NCI-H748 (cell line): Measurements from ENCODE around the gene ZNF827.
"Not testable (repeated sequence)": the region's sequence is repeated elsewhere in the genome, so short reads cannot be mapped to it uniquely, and the experiment has no call there.

Experiments
- DNase-seq: peaks from one replicate; lab custom pipeline; 2025; ENCODE audit not compliant: unreplicated experiment; lab: John Stamatoyannopoulos, UW

The ZNF827 gene

DNA sequence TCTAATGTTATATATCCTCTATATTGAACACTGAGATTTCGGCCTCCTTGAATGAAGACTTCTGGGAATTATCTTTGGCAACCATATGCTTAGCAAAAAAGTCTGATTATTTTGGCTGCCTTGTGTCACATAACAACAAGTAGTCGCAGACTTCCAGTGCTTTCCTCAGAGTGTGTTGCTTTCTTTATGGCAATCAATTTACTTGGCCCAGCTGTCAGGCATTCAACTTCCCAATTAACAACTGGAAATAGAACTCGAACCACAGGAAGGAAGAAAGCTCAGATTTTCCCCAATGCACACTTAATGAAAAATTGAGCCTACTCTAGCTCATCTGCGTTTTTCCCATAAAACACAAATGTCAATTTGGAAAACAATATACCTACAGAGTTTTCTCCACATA, 71.6 kb downstream of the ZNF827 start:
- DNase-seq, result no peak

DNA sequence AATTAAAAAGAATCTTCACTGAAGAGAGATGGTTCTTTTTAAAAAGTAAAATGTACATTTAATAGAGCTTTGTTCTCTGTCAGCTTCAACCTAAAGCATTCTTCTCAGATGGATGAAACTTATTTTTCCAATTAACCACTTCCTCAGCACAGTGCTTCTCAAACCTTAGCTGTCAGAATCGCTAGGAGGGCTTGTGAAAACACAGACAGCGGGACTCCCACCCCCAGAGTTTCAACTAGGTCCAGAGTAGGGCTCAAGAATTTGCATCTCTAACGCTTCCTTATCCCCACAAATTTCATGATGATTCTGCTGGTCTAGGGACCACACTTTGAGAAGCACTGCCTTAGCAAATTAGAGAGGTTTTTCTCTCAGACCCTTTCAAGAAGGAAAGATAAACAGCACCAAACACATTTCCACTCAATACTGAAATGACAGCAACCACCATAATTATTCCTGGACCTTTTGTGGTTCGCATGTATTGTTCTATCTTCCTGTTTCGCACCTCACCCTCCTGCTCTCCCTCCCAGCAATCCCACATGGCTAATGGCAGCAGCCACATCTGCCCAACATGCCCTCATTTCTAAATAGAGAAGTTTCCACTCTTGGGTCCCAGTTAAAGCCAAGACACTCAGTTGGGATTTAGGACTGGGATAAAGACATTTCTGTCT, 73.2 kb downstream of the ZNF827 start:
- no peak for DNase-seq

DNA sequence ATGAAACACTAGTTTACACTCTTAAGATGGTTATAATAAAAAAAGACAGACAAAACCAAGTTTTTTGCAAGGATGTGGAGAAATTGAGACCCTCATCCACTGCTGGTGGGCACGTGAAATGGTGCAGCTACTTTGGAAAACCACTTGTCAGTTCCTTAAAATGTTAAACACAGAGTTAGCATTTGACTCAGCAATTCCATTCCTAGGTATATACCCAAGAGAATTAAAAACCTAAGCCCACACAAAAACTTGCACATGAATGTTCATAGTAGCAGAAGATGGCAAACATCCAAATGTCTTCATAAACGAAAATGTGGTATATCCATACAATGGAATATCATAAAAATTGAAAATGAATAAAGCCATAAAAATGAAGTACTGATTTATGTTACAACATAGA, 75.4 kb downstream of the ZNF827 start:
- DNase-seq, result no peak

DNA sequence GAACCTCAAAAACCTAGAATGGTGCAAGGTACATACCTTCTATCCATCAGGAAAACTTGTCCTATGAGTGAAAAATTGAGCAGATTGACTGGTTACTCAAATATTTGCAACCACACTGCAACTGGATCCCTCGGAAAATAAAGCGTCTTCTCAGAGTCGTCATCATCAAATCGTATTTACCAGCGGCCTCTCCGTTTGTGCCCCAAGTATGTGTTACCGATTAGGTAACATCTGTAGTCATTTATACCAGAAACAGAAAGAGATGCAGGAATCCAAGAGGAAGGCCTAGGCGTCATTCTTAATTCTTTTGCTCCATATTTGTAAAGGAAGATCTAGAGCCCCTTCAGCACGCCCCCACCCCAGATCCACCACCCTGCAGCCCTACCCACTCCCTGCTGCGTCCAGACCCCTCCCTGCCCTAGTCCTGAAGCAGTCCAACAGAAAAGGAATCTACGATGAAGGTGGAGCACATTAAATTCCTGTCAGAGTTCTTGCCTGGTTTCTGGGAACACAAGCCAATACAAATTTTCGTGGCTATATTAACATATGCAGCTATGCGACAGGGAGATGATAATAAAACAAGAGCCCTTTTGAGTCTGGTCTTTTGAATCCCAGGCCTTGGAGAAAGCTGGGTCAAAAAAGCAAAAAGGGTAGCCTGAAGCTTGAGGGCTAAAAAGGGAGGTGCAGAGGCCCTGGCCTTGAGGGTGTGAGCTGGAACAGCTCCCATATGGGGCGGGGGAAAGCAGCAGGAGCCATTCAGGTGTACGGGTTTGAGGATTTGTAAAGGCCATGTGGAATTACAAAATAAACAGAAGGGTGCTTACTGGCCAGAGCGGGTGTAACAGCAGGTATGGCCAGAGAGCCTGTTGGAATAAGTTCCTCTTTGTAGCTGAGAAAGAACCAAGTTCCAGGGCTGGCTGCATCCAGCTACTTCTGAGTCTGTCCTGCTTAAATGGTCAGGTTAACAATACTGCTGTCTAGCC, 77.0 kb downstream of the ZNF827 start:
- DNase-seq, result peak; percentile 0

DNA sequence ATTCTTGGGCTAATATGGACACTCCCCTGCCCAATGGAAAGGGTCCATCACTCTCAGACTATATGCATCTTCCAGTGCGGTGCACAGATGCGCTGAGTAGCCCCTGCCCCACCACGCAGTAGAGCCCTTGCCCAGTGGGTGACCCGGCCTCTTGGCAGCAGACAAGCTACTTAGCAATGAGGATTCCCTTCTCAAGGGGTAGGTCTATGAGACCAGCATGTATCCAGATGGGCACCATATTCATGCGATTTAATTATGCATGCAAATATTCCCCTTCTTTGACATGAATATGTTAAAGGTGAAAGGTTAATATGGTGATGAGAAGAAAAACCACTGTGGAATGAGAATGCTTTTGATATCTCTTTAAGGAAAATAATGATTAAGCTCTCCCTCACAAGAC, 77.7 kb downstream of the ZNF827 start:
- DNase-seq, result no peak

DNA sequence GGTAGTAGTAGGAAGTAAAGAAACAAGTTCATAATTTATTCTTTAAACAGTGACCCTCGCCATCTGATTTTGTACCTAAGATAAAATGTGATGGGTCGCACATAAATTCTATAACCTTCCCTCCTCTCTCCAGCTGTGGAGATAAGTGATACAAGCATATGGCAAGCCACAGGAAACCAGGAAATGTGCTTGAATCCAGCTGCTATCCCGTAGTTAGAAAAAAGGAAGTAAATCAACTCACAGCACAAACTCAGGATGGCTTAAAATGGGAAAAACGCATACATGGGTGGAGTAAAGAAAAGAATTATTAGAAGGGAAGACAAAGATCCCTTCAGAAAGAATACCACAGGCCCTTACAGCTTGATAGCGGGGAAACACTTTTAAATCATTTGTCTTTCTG, 78.2 kb downstream of the ZNF827 start:
- no peak for DNase-seq

DNA sequence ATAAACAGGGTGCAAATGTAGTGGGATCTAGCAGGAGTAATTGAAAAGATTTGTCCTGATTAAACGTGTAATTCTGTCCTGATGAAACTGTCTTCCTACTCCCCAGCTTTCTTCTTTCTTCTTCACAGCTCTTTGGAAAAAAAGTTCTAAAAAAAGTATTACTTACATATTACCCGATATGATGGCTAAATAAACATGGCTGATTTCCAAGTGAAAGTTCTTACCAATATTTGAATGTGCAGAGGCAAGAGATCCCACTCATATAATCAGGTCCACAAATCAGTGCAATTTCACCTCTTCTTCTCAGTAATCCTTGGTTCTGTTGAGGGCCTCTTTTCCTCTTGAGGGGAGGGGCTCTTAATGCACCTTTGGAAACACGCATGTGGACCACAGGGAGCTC, 78.7 kb downstream of the ZNF827 start:
- DNase-seq, result no peak

DNA sequence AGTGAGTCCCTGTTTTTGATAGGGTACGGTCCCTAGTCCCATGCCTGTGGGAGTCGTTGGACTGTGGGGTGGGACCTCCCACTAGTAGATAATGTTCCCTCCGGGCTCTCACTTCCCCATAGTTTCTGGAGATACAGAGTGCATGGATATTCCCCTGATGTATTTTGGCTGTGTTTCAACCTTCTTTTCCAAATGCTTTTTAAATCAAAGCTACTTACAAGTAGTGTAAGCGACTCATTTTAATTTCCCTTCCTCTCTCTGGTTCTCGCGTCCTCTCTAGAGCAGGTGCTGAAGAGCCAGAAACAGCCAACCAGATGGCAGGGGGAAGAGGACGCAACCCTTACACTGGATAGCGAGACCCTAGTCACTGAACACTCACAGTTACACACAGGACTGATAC, 79.2 kb downstream of the ZNF827 start:
- DNase-seq, result no peak

DNA sequence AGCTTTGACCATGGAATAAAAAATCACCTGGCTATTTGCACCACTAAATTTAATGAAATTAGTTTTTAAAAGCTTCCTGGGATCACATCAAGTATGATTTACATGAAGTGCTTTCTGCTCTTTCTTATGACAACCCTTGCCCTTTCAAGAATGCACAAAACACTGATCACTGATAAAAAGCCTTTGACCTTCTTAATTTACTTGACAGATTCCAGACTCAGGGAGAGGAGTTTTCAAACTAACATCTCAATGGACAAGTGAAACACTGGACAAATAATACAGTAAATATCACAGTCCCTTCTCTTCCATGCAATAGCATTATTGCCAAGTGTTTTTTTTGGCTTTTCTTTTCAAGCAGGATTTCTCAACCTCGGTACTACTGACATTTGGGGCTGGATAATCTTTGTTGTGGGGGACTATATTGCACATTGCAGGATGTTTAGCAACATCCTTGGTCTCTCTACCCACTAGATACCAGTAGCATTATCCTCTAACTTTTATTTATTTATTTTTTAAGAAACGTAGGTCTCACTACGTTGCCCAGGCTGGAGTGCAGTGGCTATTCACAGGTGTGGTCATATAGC, 86.3 kb downstream of the ZNF827 start:
- DNase-seq, result no peak

DNA sequence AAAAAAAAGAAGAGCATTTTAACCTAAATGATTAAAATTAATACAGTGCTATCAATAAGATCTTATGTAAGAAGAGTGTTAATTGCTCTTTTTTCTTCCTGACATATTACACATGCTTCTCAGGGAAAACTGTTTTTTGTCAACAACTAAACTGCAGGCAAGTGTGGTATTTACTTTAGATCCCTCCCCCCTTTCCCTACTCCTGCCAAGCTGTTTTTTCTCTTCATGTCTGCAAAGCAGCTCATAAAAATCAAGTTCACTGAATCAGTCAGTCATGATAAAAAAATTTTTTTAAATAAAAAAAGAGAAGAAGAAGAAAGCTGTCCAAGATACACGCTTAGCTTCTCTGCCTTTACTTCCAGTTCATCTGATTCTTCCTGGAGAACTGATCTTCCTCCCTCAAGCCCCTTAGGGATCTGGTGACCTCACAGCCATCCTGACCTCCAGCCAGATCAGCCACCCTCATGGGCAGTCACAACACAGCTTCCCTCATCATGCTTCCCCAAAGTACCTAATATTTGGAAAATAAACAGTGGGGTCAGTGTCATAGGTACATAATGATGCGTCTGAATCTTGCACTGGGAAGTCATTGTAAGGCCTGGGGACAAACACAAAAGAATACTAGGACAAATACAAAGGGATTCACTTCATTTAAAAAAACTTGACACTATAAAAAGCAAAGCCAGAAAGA, 87.0 kb downstream of the ZNF827 start:
- DNase-seq, result no peak

DNA sequence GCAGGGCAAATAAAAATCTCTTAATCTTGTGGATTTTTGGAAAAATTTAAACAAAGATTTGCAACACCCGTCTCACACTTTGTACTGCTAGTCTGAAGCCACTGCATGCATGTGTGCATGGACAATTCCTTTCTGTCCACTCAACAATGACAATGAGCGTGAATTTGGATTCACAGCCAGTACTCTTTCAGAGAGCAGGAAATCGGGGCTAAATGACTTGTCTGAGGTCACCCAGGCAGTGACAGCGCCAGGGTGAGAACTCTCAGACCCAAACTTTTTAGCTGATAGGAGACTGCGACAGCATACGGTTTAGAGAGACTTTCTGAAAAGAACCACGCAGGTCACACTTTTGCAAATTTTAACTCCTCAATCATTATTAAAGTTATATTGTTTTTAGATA, 90.9 kb downstream of the ZNF827 start:
- DNase-seq, result no peak

DNA sequence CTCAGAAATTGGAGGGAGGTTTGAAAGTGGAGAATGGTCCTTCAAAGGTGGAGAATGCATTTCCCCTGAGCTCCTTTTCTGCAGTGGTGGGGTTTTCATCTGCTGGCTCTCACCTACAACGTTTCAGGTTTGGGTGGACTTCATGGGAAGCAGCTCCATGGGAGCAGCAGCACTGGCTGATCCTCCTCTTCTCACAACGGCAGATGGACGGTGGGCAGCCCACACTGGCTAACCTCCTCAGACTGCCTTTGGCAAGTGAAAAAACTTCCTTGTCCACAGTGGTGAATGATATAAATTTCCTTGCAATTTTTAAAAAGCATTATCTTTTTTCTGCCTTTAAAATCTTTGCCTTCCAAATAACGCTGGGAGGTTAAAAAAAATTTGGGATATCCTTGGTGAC, 93.5 kb downstream of the ZNF827 start:
- no peak for DNase-seq

DNA sequence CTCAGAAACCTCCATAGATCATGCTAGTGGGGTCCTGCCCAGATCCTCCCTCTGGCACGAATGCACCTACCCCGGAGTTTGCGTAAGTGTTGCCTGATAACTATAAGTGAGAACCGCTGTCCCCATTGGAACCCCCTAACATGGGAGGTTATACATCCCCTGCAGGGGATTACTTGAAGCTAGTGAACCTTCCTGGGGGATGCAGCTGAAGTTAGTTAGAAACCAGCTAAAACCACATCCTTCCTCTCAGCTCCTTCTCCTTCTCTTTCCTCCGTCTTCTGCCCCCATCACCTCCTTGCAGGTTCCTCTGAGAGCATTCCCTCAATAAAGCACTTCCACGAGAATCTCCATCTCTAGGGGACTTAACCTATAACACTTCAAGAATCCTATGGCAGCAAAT, 95.0 kb downstream of the ZNF827 start:
- DNase-seq, result no peak

DNA sequence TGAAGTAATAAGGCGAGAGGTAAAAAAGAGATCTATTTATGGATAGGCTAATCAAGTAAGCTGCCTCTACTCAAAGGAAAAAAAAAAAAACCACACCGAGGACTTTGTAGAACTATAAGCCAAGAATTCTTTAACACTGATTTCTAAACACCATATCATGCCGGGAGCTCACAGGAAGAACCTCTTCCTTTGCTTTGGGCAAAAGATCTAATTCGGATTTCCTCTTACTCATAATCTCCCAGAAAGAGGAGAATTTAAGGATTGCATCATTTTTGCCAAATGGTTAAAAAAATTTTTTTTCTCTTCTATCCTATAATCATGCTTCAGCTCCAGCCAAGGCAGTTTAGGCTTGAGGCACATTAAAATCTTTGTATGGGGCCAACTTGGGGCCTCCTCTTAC, 95.5 kb downstream of the ZNF827 start:
- DNase-seq, result no peak

DNA sequence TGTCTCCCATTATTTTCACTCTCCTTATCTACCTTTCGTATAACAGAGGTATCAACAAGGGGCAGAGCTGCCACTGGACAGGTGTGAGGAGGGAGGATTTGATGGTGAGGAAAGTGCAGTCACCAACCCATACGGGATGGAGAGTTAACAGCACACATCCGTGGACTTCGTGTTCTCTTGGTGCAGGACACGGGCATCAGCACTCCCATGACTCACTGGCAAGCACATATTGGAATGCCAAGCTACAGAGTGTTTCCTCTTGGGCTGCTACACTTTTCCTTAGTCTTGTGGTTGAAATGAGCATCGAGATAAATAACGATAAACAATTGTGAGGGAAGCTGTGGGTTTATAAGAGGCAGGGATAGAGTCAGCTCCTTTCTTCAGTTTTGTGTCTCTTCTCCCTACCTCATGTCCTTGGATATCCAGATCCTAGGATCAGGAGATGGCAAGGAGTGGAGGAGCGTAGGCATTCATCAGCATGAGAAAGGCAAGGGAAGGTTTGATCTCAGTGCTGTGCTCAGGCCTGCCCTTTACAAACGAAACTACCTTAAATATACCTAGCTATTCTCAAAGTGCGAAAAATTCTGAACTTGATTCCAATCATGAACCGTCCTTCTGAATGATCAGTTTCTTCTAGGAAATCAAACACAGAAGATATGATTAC, 96.3 kb downstream of the ZNF827 start:
- DNase-seq, result no peak

DNA sequence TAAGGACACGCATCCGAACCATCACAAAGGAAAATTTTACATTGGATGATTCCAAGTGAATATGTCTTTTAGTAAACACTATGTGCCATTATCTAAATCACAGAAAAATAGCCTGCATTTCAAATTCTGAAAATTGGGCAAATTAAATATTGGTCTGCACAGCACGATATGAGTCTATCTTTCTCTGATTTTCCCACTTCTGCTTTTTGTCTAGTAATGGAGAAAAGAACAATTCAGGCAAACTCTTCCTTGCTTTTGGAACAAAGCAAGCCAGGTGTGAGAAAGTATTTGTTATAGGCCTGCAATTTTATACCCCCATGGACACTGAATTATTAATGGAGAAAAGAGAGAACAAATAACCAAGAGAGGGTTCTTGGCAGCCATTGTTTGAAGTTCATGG, 97.8 kb downstream of the ZNF827 start:
- no peak for DNase-seq

DNA sequence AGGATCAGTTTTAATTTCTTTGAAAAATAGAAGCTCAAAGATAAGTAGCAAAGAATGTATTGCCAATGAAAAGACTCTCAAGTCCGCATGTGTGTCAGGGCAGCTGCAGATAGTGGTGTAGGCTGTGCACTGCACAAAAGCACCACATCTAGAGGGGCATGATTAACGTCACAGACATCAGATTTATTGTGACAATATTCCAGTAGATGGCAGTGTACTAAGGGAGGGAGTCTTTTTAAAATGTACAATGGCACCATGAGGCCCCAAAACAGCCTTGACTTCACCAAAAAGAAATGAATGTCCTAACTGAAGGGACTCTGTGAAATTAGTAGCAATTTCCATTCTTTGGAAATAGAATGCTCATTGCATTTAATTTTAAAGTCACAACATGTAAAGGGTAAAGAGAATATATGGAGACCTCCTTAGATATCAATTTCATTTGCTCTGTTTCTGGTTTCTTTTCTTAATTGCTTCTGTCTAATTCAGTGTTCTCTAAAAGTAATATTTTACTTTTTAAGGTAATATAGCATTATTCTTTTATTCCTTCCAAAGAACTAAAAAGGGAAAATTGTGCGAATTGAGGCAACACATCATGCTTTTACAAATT, 98.4 kb downstream of the ZNF827 start:
- peak; percentile 31 for DNase-seq

DNA sequence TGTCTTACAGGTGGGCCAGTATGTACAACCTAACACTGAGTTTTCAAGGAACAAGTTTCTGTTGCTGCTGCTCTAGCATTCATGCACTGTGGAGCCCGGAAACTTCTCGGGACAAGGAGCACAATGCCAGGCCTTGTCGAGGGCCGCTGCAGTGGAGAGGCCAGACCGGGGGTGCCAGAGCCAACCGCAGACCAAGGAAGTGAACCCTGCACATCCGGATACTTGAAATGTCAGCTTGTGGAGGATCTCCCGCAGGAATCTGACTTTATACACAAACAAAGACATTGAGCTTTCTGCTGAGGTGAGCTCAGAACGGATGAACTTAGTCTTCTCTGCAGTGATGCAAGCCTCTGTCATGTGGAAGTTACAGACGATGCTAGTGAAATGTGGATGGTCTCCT, 99.5 kb downstream of the ZNF827 start:
- no peak for DNase-seq

DNA sequence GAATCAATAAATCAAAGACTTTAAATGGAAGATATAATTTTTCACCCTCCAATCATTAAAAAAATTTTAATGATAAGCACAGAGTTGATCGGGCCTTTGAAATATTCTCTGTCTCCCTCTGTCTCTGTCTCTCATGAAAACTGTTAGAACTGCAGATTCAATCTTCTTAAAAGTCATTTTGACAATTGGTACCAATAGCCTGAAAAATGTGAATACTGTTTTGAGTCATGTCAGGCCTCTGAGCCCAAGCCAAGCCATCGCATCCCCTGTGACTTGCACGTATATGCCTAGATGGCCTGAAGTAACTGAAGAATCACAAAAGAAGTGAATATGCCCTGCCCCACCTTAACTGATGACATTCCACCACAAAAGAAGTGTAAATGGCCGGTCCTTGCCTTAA, 106.2 kb downstream of the ZNF827 start:
- not testable (repeated sequence) for DNase-seq

DNA sequence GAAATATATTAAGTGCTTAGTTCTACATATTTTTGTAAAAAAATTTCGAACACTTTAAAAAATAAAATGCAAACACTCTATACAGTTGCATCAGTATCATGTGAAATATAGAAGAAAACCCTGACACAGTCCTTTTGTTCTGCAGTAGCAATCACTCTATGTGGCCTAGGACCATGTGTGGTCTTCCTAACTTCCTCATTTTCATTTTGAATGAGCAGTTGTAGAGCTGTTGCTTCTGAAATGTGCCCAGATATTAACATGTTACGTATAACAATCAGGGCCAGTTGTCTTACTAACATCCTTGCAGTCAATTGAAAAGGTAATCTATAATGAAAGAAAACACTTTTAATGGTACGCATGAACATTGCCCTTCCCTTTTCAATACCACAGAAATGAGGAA, 107.9 kb downstream of the ZNF827 start:
- no peak for DNase-seq
